Fibroblast of lung (primary cell): ENCODE data around the gene PYGO2.

Source experiments
- EZH2 ChIP-seq: IDR thresholded peaks from 2 replicates; pipeline ENCODE4 v1.5.1; 2012; ENCODE audit warnings: low read length, control low read depth, mild to moderate bottlenecking; ENCODE audit errors: missing control alignments
- TF ChIP-seq, protein P1 (sequence below), 2 donors: IDR thresholded peaks in 1 of 2; conservative IDR thresholded peaks in 1 of 2; 1 replicate in 1 of 2; 2 replicates in 1 of 2; pipeline ENCODE4 v1.5.1; 2011 to 2012; ENCODE audit warnings: low read length in 2 of 2, control low read depth in 1 of 2, inconsistent platforms in 1 of 2, low read depth in 1 of 2, mild to moderate bottlenecking in 1 of 2

DNA sequence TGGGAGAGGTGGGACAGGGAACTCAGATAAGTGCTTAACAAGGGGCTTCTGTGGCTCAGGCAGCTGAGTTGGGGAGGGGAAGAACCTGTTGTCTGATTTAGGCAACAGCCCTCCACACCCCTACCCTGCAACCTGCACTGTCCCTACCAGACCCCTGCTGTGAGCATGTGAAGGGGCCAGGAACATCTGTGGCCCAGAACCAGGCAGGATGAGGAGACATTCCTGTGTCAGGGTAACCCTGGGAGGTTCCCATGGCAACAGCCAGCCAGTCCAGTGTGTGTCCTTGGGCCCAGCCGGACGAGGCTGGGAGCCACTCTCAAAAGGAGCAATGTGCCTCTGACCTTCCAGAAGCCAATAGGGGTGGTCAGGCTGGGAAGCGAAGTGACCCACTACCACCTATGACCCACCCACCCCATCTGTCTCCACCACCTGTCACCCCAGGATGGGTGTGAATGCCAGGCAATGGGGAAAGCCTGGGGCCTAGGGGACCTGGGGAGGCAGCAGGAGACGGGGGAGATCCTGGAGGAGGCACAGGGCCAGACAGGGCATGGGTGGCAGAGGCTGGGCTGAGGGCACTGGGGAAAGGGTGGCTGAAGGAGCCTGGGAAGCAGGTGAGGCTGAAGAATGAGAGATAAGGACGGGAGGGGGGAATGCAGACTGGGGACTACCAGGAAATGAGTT lies 20.1 kb downstream of the PYGO2 start:
- TF ChIP-seq, protein P1, sequence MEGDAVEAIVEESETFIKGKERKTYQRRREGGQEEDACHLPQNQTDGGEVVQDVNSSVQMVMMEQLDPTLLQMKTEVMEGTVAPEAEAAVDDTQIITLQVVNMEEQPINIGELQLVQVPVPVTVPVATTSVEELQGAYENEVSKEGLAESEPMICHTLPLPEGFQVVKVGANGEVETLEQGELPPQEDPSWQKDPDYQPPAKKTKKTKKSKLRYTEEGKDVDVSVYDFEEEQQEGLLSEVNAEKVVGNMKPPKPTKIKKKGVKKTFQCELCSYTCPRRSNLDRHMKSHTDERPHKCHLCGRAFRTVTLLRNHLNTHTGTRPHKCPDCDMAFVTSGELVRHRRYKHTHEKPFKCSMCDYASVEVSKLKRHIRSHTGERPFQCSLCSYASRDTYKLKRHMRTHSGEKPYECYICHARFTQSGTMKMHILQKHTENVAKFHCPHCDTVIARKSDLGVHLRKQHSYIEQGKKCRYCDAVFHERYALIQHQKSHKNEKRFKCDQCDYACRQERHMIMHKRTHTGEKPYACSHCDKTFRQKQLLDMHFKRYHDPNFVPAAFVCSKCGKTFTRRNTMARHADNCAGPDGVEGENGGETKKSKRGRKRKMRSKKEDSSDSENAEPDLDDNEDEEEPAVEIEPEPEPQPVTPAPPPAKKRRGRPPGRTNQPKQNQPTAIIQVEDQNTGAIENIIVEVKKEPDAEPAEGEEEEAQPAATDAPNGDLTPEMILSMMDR (conservative IDR thresholded peaks at IDR 0.05 in 1 of 2, IDR thresholded peaks at IDR 0.05 in 1 of 2; ENCODE audit: low read depth in 1 of 2, low read length in 2 of 2) = no peak
- TF ChIP-seq EZH2 = no peak
